Measurements from ENCODE around the gene PSME1. TPM values are rescaled to one million over a fixed set of nuclear protein-coding genes. Genes with fewer than 3 reads are reported as not detected.

The PSME1 gene
- total and polyA plus RNA-seq, 2 of the 13 experiments (the other 11 are each of a cell fraction or from before 2014, with no cell fraction given) = 159 to 608 TPM

DNA sequence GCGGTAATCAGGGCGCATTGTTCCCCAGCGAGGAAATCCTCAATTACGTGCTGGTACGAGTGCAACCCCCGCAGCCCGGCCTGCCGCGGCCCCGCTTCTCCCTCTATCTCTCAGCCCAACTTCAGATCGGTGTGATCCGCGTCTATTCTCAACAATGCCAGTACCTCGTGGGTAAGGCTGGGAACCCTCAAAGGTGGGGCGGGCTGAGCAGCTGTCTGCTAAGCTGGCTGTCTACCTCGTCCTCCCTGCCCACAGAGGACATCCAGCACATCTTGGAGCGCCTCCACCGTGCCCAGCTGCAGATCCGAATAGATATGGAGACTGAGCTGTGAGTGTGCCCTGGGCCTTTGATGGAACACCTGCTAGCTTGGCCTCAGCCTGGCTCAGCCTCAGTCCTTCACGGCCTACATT lies 36.9 kb downstream of the PSME1 start:
- TF ChIP-seq SSRP1 (CRISPR knock-in tag; IDR thresholded peaks at IDR 0.05) (peak; percentile 37; the same call in 1 of the 2 replicates), PAX8 (CRISPR knock-in tag; IDR thresholded peaks at IDR 0.05; ENCODE audit: borderline replicate concordance) (no peak), GTF2F1 (IDR thresholded peaks at IDR 0.05; ENCODE audit: low read length) (no peak), MZF1 (CRISPR knock-in tag; IDR thresholded peaks at IDR 0.05; ENCODE audit: borderline replicate concordance) (no peak), THYN1 (CRISPR knock-in tag; IDR thresholded peaks at IDR 0.05; ENCODE audit: borderline replicate concordance, low read depth) (no peak), ZFP90 (CRISPR knock-in tag; IDR thresholded peaks at IDR 0.05; ENCODE audit: borderline replicate concordance) (no peak), ZFX (CRISPR knock-in tag; IDR thresholded peaks at IDR 0.05; ENCODE audit: low read depth) (no peak), SUZ12 (IDR thresholded peaks at IDR 0.05; ENCODE audit: low read depth, low read length) (no peak), AGO2 (optimal IDR thresholded peaks at IDR 0.05; ENCODE audit: low read depth, low read length) (peak; percentile 34), ZBTB38 (CRISPR knock-in tag; IDR thresholded peaks at IDR 0.05) (peak; percentile 76), GABPB1 (CRISPR knock-in tag; IDR thresholded peaks at IDR 0.05) (0 out of 2 replicates have a peak, but pooled peaks have one; percentile 9), POLR2G (IDR thresholded peaks at IDR 0.05; ENCODE audit: low read depth, low read length) (peak; percentile 23), RBM39 (IDR thresholded peaks at IDR 0.05; ENCODE audit: low read depth, low read length, poor library complexity, severe bottlenecking) (no peak), ZFYVE20 (CRISPR knock-in tag; IDR thresholded peaks at IDR 0.05; ENCODE audit: borderline replicate concordance, low read depth) (no peak), ZNF720 (CRISPR knock-in tag; IDR thresholded peaks at IDR 0.05) (no peak), ZNF317 (CRISPR knock-in tag; IDR thresholded peaks at IDR 0.05) (no peak), PHF20 (CRISPR knock-in tag; IDR thresholded peaks at IDR 0.05) (no peak), FOXM1 (CRISPR knock-in tag; IDR thresholded peaks at IDR 0.05) (no peak)
- TF ChIP-seq, protein P1, sequence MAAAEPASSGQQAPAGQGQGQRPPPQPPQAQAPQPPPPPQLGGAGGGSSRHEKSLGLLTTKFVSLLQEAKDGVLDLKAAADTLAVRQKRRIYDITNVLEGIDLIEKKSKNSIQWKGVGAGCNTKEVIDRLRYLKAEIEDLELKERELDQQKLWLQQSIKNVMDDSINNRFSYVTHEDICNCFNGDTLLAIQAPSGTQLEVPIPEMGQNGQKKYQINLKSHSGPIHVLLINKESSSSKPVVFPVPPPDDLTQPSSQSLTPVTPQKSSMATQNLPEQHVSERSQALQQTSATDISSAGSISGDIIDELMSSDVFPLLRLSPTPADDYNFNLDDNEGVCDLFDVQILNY (CRISPR knock-in tag; conservative IDR thresholded peaks at IDR 0.05) = no peak
- TF ChIP-seq, protein P2, sequence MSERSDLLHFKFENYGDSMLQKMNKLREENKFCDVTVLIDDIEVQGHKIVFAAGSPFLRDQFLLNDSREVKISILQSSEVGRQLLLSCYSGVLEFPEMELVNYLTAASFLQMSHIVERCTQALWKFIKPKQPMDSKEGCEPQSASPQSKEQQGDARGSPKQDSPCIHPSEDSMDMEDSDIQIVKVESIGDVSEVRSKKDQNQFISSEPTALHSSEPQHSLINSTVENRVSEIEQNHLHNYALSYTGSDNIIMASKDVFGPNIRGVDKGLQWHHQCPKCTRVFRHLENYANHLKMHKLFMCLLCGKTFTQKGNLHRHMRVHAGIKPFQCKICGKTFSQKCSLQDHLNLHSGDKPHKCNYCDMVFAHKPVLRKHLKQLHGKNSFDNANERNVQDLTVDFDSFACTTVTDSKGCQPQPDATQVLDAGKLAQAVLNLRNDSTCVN (CRISPR knock-in tag; IDR thresholded peaks at IDR 0.05; ENCODE audit: borderline replicate concordance) = no peak
- TF ChIP-seq, protein P3, sequence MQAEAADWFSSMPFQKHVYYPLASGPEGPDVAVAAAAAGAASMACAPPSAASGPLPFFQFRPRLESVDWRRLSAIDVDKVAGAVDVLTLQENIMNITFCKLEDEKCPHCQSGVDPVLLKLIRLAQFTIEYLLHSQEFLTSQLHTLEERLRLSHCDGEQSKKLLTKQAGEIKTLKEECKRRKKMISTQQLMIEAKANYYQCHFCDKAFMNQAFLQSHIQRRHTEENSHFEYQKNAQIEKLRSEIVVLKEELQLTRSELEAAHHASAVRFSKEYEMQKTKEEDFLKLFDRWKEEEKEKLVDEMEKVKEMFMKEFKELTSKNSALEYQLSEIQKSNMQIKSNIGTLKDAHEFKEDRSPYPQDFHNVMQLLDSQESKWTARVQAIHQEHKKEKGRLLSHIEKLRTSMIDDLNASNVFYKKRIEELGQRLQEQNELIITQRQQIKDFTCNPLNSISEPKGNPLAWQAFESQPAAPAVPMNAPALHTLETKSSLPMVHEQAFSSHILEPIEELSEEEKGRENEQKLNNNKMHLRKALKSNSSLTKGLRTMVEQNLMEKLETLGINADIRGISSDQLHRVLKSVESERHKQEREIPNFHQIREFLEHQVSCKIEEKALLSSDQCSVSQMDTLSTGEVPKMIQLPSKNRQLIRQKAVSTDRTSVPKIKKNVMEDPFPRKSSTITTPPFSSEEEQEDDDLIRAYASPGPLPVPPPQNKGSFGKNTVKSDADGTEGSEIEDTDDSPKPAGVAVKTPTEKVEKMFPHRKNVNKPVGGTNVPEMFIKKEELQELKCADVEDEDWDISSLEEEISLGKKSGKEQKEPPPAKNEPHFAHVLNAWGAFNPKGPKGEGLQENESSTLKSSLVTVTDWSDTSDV (CRISPR knock-in tag; IDR thresholded peaks at IDR 0.05) = 0 out of 2 replicates have a peak, but pooled peaks have one; percentile 31
- H3K4me2 ChIP-seq (ENCODE audit: low read depth, low read length) = no peak overlapping the region
- no peak overlapping the region for H3K27ac ChIP-seq (ENCODE audit: extremely low read length, insufficient read depth, low read length)
- H4K20me1 ChIP-seq (ENCODE audit: insufficient read depth, low read length) = no peaks in the 10 kb centered on the region
- H3K27me3 ChIP-seq (ENCODE audit: control insufficient read depth in 1 of 2, insufficient read depth in 2 of 2, low read length in 2 of 2) = no peaks in the 10 kb centered on the region
- intact Hi-C loops (cut with micrococcal nuclease; ENCODE audit: unreplicated experiment) (no loop called here), in situ Hi-C loops (cut with HindIII; ENCODE audit: extremely low pct_ligation_motif_present, low pct_unique_long_range_greater_than_20kb) (no loop called here)
- no peaks in the 10 kb centered on the region for H3K9me3 ChIP-seq (ENCODE audit: low read length)
- POLR2A ChIA-PET = interaction anchor here (1.0 to 3.3 kb wide), 4 partner anchors 8 to 26 kb away, joined by 3 to 13 read pairs (median 8); partner anchors contain the start of genes IRF9, PSME2 and RNF31
- ATAC-seq = peak; percentile 12
- CTCF ChIA-PET (ENCODE audit: low intra/inter-chr PET ratio, low total read pairs) = no interaction called here
- 92% methylated on average over 20 of the region's 20 CpGs for WGBS (ENCODE audit: low lambda C conversion rate)
- H3K79me2 ChIP-seq (ENCODE audit: insufficient read depth, low read length) = no peaks in the 10 kb centered on the region
- DNase-seq (ENCODE audit: low spot score) = no peak
- H3K9ac ChIP-seq (ENCODE audit: insufficient read depth, low read depth, low read length) = no peak overlapping the region
- no peak for FAIRE-seq
- no peaks in the 10 kb centered on the region for H3K4me1 ChIP-seq (ENCODE audit: insufficient read depth, low read length)
- H3K36me3 ChIP-seq (replicated peaks in 1 of 2; ENCODE audit: control insufficient read depth in 1 of 2, insufficient read depth in 2 of 2, low read length in 2 of 2) = peaks cover 4 to 9% of the 10 kb centered on the region in 2 experiments; a peak in 3 of 5 replicates
- H3K4me3 ChIP-seq (replicated peaks in 1 of 3; ENCODE audit: insufficient read depth in 1 of 3, low read depth in 2 of 3, low read length in 3 of 3) = no peak overlapping the region
- no peak overlapping the region for H2AFZ ChIP-seq (ENCODE audit: low read length)
- no TSS peak for BruUV-seq (replicated peaks)

All from HepG2 (cell line).